ENCODE measurements around the gene AGO3.

GRCh38 chr1:35914717-35915116, 16.2 kb upstream of the AGO3 start:
- TF ChIP-seq POLR2AphosphoS5 (IDR thresholded peaks at IDR 0.05; ENCODE audit: low read depth, low read length) (no peak), CTCF (IDR thresholded peaks at IDR 0.05) (no peak), SIN3A (IDR thresholded peaks at IDR 0.05; ENCODE audit: borderline replicate concordance, insufficient read depth, low read depth, low read length) (no peak), REST (IDR thresholded peaks at IDR 0.05; ENCODE audit: insufficient read depth in 1 of 2, low read depth in 2 of 2, low read length in 1 of 2) (no peak)

Measured in Panc1 (cell line).